Epithelial cell of proximal tubule (primary cell): ENCODE measurements around the gene SPINK1. TPM values are rescaled to one million over a fixed set of nuclear protein-coding genes. Genes with fewer than 3 reads are reported as not detected.
"Not testable (repeated sequence)": the region's sequence is repeated elsewhere in the genome, so short reads cannot be mapped to it uniquely, and the experiment has no call there.

Source experiments
- DNase-seq: peaks from one replicate; pipeline ENCODE4 v3.0.0-alpha.2; 2011; ENCODE audit warnings: low read depth
- H3K4me3 ChIP-seq: 2 replicates; pipeline ENCODE4 v1.5.1; 2011; ENCODE audit warnings: low read depth, mild to moderate bottlenecking, low read length
- CTCF ChIP-seq: conservative IDR thresholded peaks from 2 replicates; pipeline ENCODE4 v1.5.1; 2012; ENCODE audit warnings: low read depth, mild to moderate bottlenecking, low read length
- total RNA-seq: library from RNA; depleted of rRNA; stranded (reverse); fragments of >200 nt; gene quantifications from 2 replicates; pipeline ENCODE4 v1.2.3, GENCODE V29; 2015

Gene SPINK1
- total RNA-seq, 1 donor from 2014 or later: 0.29 TPM

- H3K4me3 ChIP-seq: no peak overlapping the region
- no peak for TF ChIP-seq CTCF
- DNase-seq: no peak
Measured at GRCh38 chr5:147874910-147875367, 43.5 kb upstream of the SPINK1 start.

DNA sequence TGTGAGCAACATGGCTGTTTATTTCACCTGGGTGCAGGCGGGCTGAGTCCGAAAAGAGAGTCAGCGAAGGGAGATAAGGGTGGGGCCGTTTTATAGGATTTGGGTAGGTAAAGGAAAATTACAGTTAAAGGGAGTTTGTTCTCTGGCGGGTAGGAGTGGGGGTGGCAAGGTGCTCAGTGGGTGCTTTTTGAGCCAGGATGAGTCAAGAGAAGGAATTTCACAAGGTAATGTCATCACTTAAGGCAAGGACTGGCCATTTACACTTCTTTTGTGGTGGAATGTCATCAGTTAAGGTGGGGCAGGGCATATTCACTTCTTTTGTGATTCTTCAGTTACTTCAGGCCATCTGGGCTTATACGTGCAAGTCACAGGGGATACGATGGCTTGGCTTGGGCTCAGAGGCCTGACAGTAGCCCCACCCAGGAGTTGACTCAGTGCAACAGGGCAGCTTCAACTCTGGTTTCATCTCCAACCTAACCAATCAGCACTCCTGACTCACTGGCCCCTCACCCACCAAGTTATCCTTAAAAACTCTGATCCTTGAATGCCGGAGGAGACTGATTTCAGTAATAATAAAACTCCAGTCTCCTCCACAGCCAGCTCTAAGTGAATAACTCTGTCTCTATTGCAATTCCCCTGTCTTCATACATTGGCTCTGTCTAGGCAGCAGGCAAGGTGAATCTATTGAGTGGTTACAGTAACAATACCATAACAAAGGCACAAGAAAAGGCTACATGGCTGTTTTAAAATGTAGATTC is 42.8 kb upstream of the SPINK1 start:
- not testable (repeated sequence) for DNase-seq, H3K4me3 ChIP-seq

GRCh38 chr5:147872744-147873435 is 41.4 kb upstream of the SPINK1 start:
- not testable (repeated sequence) for H3K4me3 ChIP-seq, DNase-seq

- not testable (repeated sequence) for DNase-seq, H3K4me3 ChIP-seq
Measured at GRCh38 chr5:147871980-147872549, 40.6 kb upstream of the SPINK1 start.

DNA sequence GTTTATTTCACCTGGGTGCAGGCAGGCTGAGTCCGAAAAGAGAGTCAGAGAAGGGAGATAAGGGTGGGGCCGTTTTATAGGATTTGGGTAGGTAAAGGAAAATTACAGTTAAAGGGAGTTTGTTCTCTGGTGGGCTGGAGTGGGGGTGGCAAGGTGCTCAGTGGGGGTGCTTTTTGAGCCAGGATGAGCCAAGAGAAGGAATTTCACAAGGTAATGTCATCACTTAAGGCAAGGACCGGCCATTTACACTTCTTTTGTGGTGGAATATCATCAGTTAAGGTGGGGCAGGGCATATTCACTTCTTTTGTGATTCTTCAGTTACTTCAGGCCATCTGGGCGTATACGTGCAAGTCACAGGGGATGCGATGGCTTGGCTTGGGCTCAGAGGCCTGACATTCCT is 38.4 kb upstream of the SPINK1 start:
- not testable (repeated sequence) for H3K4me3 ChIP-seq, DNase-seq

- no peak for TF ChIP-seq CTCF
- no peak overlapping the region for H3K4me3 ChIP-seq
- DNase-seq: no peak
Measured at GRCh38 chr5:147869112-147869511, 37.6 kb upstream of the SPINK1 start.

DNA sequence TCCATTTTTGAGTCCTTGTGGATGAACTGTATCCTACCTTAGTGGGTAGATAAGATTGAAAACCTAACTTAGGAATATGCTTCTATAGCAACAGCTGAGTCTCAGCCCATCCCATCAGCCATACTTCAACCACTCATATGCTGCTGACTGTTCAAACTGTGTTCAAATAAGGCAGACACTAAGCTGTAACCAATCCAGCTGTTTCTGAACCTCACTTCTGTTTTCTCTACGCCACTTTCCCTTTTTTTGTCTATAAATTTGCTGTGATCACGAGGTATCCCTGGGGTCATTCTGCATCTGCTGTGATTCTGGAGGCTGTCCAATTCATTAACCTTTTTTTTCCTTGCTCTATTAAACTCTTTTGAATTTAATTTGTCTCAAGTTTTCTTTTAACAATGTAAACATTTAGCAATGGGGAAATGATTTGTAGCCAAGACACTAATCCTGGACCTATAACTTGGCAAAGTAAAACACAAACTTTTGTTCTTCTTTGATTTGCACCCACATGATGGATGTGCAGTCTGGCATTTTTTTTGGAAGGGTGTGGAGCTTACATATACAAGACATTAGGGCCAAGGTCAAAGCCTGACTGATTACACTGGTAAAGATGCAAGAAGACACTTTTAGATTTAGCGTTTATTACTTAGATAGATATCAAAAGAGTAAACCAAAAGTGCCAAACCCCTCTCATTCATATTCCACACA is 32.1 kb upstream of the SPINK1 start:
- DNase-seq: no peak
- H3K4me3 ChIP-seq: no peak overlapping the region
- TF ChIP-seq CTCF: no peak

- TF ChIP-seq CTCF: no peak
- DNase-seq: no peak
- no peak overlapping the region for H3K4me3 ChIP-seq
Measured at GRCh38 chr5:147860641-147861025, 29.2 kb upstream of the SPINK1 start.
